GM12878 (cell line): Measurements from ENCODE around the gene SHISA7. TPM values are rescaled to one million over a fixed set of nuclear protein-coding genes. Genes with fewer than 3 reads are reported as not detected.

Experiments
- ATAC-seq: fragments of 200-7000 bp; cut with Tn5 transposase; 3 replicates; pipeline ENCODE4 v1.9.1; 2020; ENCODE audit warnings: mild to moderate bottlenecking, moderate library complexity
- BruUV-seq: library from RNA; stranded (reverse); fragments of 400-500 nt; replicated peaks from 2 replicates; lab custom pipeline; 2021; lab: Mats Ljungman, UMichigan
- CTCF ChIA-PET: fragments of 300-600 bp; sonication (Branson Sonifier 250); formaldehyde crosslinking; extraction: SDS; loops from one replicate; lab custom pipeline; 2021; ENCODE audit warnings: inconsistent platforms; lab: Yijun Ruan, JAX
- POLR2A ChIA-PET: fragments of 350-600 bp; formaldehyde crosslinking; extraction: SDS; loops from one replicate; lab custom pipeline; 2021; ENCODE audit warnings: inconsistent platforms; lab: Charles Lee
- RAD21 ChIA-PET: fragments of 300-600 bp; sonication (Branson Sonifier 250); formaldehyde crosslinking; loops from one replicate; lab custom pipeline; 2023; ENCODE audit warnings: antibody characterized with exemption; ENCODE audit not compliant: unreplicated experiment; lab: Charles Lee
- SMC1A ChIA-PET: fragments of 300-600 bp; sonication (Branson Sonifier 250); formaldehyde crosslinking; loops from one replicate; lab custom pipeline; 2023; ENCODE audit not compliant: unreplicated experiment, uncharacterized antibody; lab: Charles Lee
- DNase-seq: peaks from one replicate; pipeline ENCODE4 v3.0.0-alpha.2; 2011; ENCODE audit warnings: low read depth, low spot score
- FAIRE-seq: peaks from 3 replicates; lab custom pipeline; 2011; peaks lifted over from hg19 to GRCh38; lab: Jason Lieb, UNC
- H2AFZ ChIP-seq: 2 replicates; pipeline ENCODE4 v1.6.0; 2011; ENCODE audit warnings: low read depth, low read length, control low read depth; ENCODE audit not compliant: control insufficient read depth
- H3K27ac ChIP-seq: 2 replicates; pipeline ENCODE4 v1.5.1; 2011; ENCODE audit warnings: control low read depth; ENCODE audit not compliant: control insufficient read depth, insufficient read depth
- H3K27me3 ChIP-seq, 2 experiments: replicated peaks in 1 of 2; 2 replicates each; pipeline versions ENCODE4 v1.6.0 to v1.6.1; 2011; ENCODE audit warnings: low read length in 1 of 2; ENCODE audit not compliant: control insufficient read depth in 2 of 2, insufficient read depth in 2 of 2
- H3K36me3 ChIP-seq, 2 experiments: 2 replicates each; pipeline ENCODE4 v1.5.1; 2011; ENCODE audit warnings: low read length in 1 of 2; ENCODE audit not compliant: control insufficient read depth in 2 of 2, insufficient read depth in 2 of 2
- H3K4me1 ChIP-seq: 2 replicates; pipeline ENCODE4 v1.6.1; 2011; ENCODE audit warnings: mild to moderate bottlenecking, low read length, moderate library complexity, mixed read lengths; ENCODE audit not compliant: control insufficient read depth, insufficient read depth
- H3K4me2 ChIP-seq: 2 replicates; pipeline ENCODE4 v1.6.0; 2011; ENCODE audit warnings: control low read depth; ENCODE audit not compliant: control insufficient read depth, insufficient read depth
- H3K4me3 ChIP-seq: fragments of 200-600 bp; sonication (generic); 2 replicates; pipeline ENCODE4 v1.5.1; 2016
- H3K79me2 ChIP-seq: 2 replicates; pipeline ENCODE4 v1.6.0; 2011; ENCODE audit warnings: low read length; ENCODE audit not compliant: control insufficient read depth, insufficient read depth
- H3K9ac ChIP-seq: 2 replicates; pipeline ENCODE4 v1.8.0; 2011; ENCODE audit warnings: low read length, control low read depth, mixed read lengths; ENCODE audit not compliant: control insufficient read depth, insufficient read depth
- H3K9me3 ChIP-seq: replicated peaks from 3 replicates; pipeline ENCODE4 v1.5.1; 2011; ENCODE audit warnings: mild to moderate bottlenecking, low read length; ENCODE audit not compliant: control insufficient read depth, insufficient read depth
- H4K20me1 ChIP-seq: 2 replicates; pipeline ENCODE4 v1.6.0; 2011; ENCODE audit not compliant: control insufficient read depth, insufficient read depth
- BRCA1 ChIP-seq: IDR thresholded peaks from 2 replicates; pipeline ENCODE4 v1.6.1; 2011; ENCODE audit warnings: low read depth, low read length, improper control_type of control experiment
- DPF2 ChIP-seq: fragments of 450-650 bp; IDR thresholded peaks from 2 replicates; pipeline ENCODE4 v1.6.1; 2017; ENCODE audit warnings: mild to moderate bottlenecking
- ESRRA ChIP-seq: IDR thresholded peaks from 2 replicates; pipeline ENCODE4 v1.6.1; 2012; ENCODE audit warnings: mild to moderate bottlenecking, low read length, improper control_type of control experiment
- HDAC6 ChIP-seq: fragments of 200-600 bp; sonication (generic); IDR thresholded peaks from one replicate; pipeline ENCODE4 v1.8.0; 2017; ENCODE audit warnings: antibody characterized with exemption; ENCODE audit not compliant: unreplicated experiment
- KAT2A ChIP-seq: conservative IDR thresholded peaks from 2 replicates; pipeline ENCODE4 v1.6.1; 2011; ENCODE audit warnings: low read depth, low read length; ENCODE audit not compliant: control insufficient read depth
- PKNOX1 ChIP-seq: fragments of 450-650 bp; IDR thresholded peaks from 2 replicates; pipeline ENCODE4 v1.6.1; 2016; ENCODE audit warnings: mild to moderate bottlenecking
- RBBP5 ChIP-seq: fragments of 200-600 bp; sonication (generic); conservative IDR thresholded peaks from 2 replicates; pipeline ENCODE4 v1.6.1; 2016
- RFX5 ChIP-seq: IDR thresholded peaks from 2 replicates; pipeline ENCODE4 v1.6.1; 2011; ENCODE audit warnings: low read depth, low read length, improper control_type of control experiment
- TAF1 ChIP-seq: IDR thresholded peaks from 2 replicates; pipeline ENCODE4 v1.6.1; 2011; ENCODE audit warnings: mild to moderate bottlenecking, low read depth, low read length, borderline replicate concordance
- ZNF217 ChIP-seq: fragments of 450-650 bp; IDR thresholded peaks from 2 replicates; pipeline ENCODE4 v1.6.1; 2017; ENCODE audit warnings: antibody characterized with exemption, mild to moderate bottlenecking
- WGBS: methylation state at CpG from one replicate; pipeline ENCODE4 v1.1.6; 2016; ENCODE audit warnings: low lambda C conversion rate; ENCODE audit not compliant: insufficient replicate concordance, insufficient coverage; ENCODE audit errors: missing lambda C conversion rate; 5-methylcytosine and 5-hydroxymethylcytosine counted together
- in situ Hi-C: fragments of 300-500 bp; cut with MboI; formaldehyde crosslinking; loops from 9 replicates; pipeline ENCODE4 v1.14.3; 2018; ENCODE audit warnings: mixed read lengths
- intact Hi-C: fragments of 100-400 bp; cut with micrococcal nuclease; formaldehyde crosslinking; loops from one replicate; pipeline ENCODE4 v1.14.2; 2022; ENCODE audit not compliant: unreplicated experiment
- polyA plus RNA-seq, 11 experiments: library from polyadenylated mRNA; depleted of rRNA in 4 of 11; unstranded in 6 of 11; stranded (reverse) in 5 of 11; fragments of >200 nt; fragmentation: Nextera tagmentation in 4 of 11; fragmentation: Illumina TruSeq in 1 of 11; extraction: Ambion mirVana in 4 of 11; extraction: Trizol in 1 of 11; gene quantifications; 1 replicate in 1 of 11; 2 replicates in 10 of 11; pipeline versions ENCODE4 v1.2.1 to v1.2.3, GENCODE V29; 2011 to 2016; ENCODE audit warnings: inconsistent platforms in 2 of 11, missing spikeins in 2 of 11, low read depth in 1 of 11
- total RNA-seq, 4 experiments: library from RNA; depleted of rRNA in 3 of 4; stranded (reverse); fragments of >200 nt in 3 of 4; fragmentation: Illumina TruSeq in 1 of 4; extraction: Trizol in 1 of 4; gene quantifications; 2 replicates each; pipeline versions ENCODE4 v1.2.1 to v1.2.3, GENCODE V29; 2013 to 2021

The SHISA7 gene
- total and polyA plus RNA-seq, 10 of the 15 experiments (the other 5 are each of a cell fraction or from before 2014, with no cell fraction given) = 0.03 TPM; not detected in 9

- peak overlapping the region; percentile 68 for H3K4me2 ChIP-seq
- TF ChIP-seq HDAC6 (no peak), RBBP5 (no peak), BRCA1 (no peak), PKNOX1 (0 out of 2 replicates have a peak, but pooled peaks have one; percentile 14), DPF2 (no peak), RFX5 (no peak), KAT2A (no peak), TAF1 (0 out of 2 replicates have a peak, but pooled peaks have one; percentile 1), ESRRA (no peak), ZNF217 (no peak)
- ChIA-PET SMC1A (interaction anchor here (0.9 to 1.6 kb wide), 4 partner anchors 9 to 114 kb away, joined by 3 to 7 read pairs (median 4); partner anchors contain the start of genes FIZ1 and ZNF628), CTCF (interaction anchor here (0.5 to 1.7 kb wide), 5 partner anchors 9 to 768 kb away, joined by 3 to 16 read pairs (median 4); partner anchors contain the start of genes ISOC2 and ZNF628), POLR2A (interaction anchor here (0.6 to 1.0 kb wide), 2 partner anchors 18 to 98 kb away, joined by 3 read pairs; no protein-coding TSS in a partner anchor), RAD21 (interaction anchor here (1.0 to 1.3 kb wide), 5 partner anchors 9 to 146 kb away, joined by 3 to 10 read pairs (median 3); partner anchors contain the start of genes ISOC2 and ZNF628)
- intact Hi-C loops (no loop called here), in situ Hi-C loops (no loop called here)
- DNase-seq = no peak
- H4K20me1 ChIP-seq = no peaks in the 10 kb centered on the region
- peak overlapping the region; percentile 78 for H3K4me3 ChIP-seq
- H3K9me3 ChIP-seq = no peaks in the 10 kb centered on the region
- peaks cover 6% of the 10 kb centered on the region for H3K4me1 ChIP-seq
- peak overlapping the region; percentile 58; the same call in 1 of the 2 replicates for H3K27ac ChIP-seq
- H2AFZ ChIP-seq = peak overlapping the region; percentile 86
- peak overlapping the region; percentile 78 for H3K9ac ChIP-seq
- FAIRE-seq = no peak
- BruUV-seq = TSS peak; percentile 65
- H3K36me3 ChIP-seq = peaks cover 0 to 9% of the 10 kb centered on the region in 2 experiments; a peak in 2 of 4 replicates
- WGBS = 15% methylated on average over 17 of the region's 18 CpGs
- no peaks in the 10 kb centered on the region for H3K27me3 ChIP-seq
- ATAC-seq = peak; percentile 40
- H3K79me2 ChIP-seq = no peaks in the 10 kb centered on the region; the same call in 1 of the 2 replicates
Measured at GRCh38 chr19:55485439-55486011, 42.4 kb upstream of the SHISA7 start.
